Endothelial cell of umbilical vein (primary cell): ENCODE results near the gene APBB3. TPM values are rescaled to one million over a fixed set of nuclear protein-coding genes. Genes with fewer than 3 reads are reported as not detected.

Experiments used
- BruUV-seq: library from RNA; stranded (reverse); fragments of 400-500 nt; replicated peaks from 2 replicates; lab custom pipeline; 2021; lab: Mats Ljungman, UMichigan
- CTCF ChIA-PET: fragments of 300-600, 350-600 bp; sonication (Branson Sonifier 250); formaldehyde crosslinking; loops from one replicate; lab custom pipeline; 2021; ENCODE audit warnings: antibody characterized with exemption, inconsistent platforms; lab: Charles Lee
- POLR2A ChIA-PET: fragments of 300-600, 350-600 bp; sonication (Branson Sonifier 250); formaldehyde crosslinking; loops from one replicate; lab custom pipeline; 2021; ENCODE audit warnings: antibody characterized with exemption, inconsistent platforms; lab: Charles Lee
- DNase-seq: peaks from one replicate; pipeline ENCODE4 v3.0.0-alpha.2; 2011; ENCODE audit warnings: low read depth, low spot score
- FAIRE-seq: peaks from 2 replicates; lab custom pipeline; 2011; peaks lifted over from hg19 to GRCh38; lab: Jason Lieb, UNC
- H2AFZ ChIP-seq: 2 replicates; pipeline ENCODE4 v1.6.0; 2012; ENCODE audit warnings: low read depth, low read length, control low read depth, inconsistent platforms
- H3K27ac ChIP-seq: 2 replicates; pipeline ENCODE4 v1.5.1; 2011; ENCODE audit warnings: low read depth, mild to moderate bottlenecking, control low read depth, low read length, moderate library complexity; ENCODE audit not compliant: insufficient read depth
- H3K27me3 ChIP-seq, 2 experiments: 2 replicates each; pipeline versions ENCODE4 v1.6.0 to v1.6.1; 2011; ENCODE audit warnings: low read length in 2 of 2, mixed read lengths in 1 of 2; ENCODE audit not compliant: control insufficient read depth in 2 of 2, insufficient read depth in 2 of 2
- H3K36me3 ChIP-seq, 2 experiments: 2 replicates in 1 of 2; 3 replicates in 1 of 2; pipeline ENCODE4 v1.5.1; 2011; ENCODE audit warnings: low read length in 2 of 2, mild to moderate bottlenecking in 1 of 2, moderate library complexity in 1 of 2; ENCODE audit not compliant: control insufficient read depth in 2 of 2, insufficient read depth in 2 of 2; ENCODE audit errors: extremely low read depth in 1 of 2
- H3K4me1 ChIP-seq: 3 replicates; pipeline ENCODE4 v1.5.1; 2011; ENCODE audit warnings: mild to moderate bottlenecking, low read length; ENCODE audit not compliant: control insufficient read depth, insufficient read depth; ENCODE audit errors: extremely low read depth
- H3K4me2 ChIP-seq: 2 replicates; pipeline ENCODE4 v1.6.1; 2011; ENCODE audit warnings: low read length, control low read depth, mixed read lengths; ENCODE audit not compliant: insufficient read depth
- H3K4me3 ChIP-seq, 3 experiments: fragments of 200-600 bp in 1 of 3; sonication (generic), shearing (Covaris generic) in 1 of 3; replicated peaks in 1 of 3; 2 replicates each; pipeline ENCODE4 v1.5.1; 2011 to 2016; ENCODE audit warnings: control low read depth in 3 of 3, low read length in 3 of 3, mild to moderate bottlenecking in 2 of 3, inconsistent platforms in 1 of 3, low read depth in 1 of 3, moderate library complexity in 1 of 3; ENCODE audit not compliant: insufficient read depth in 1 of 3
- H3K79me2 ChIP-seq: 2 replicates; pipeline ENCODE4 v1.6.0; 2012; ENCODE audit warnings: low read length, inconsistent platforms; ENCODE audit not compliant: control insufficient read depth, insufficient read depth
- H3K9ac ChIP-seq: replicated peaks from 2 replicates; pipeline ENCODE3; 2011; ENCODE audit warnings: low read length, control low read depth; ENCODE audit not compliant: insufficient read depth; ENCODE audit errors: extremely low read depth
- H3K9me1 ChIP-seq: replicated peaks from 3 replicates; pipeline ENCODE4 v1.6.0; 2011; ENCODE audit warnings: mild to moderate bottlenecking, low read length; ENCODE audit not compliant: control insufficient read depth, insufficient read depth; ENCODE audit errors: extremely low read depth
- H3K9me3 ChIP-seq: replicated peaks from 2 replicates; pipeline ENCODE4 v1.5.1; 2012; ENCODE audit warnings: low read length, inconsistent platforms; ENCODE audit not compliant: control insufficient read depth, insufficient read depth
- H4K20me1 ChIP-seq: replicated peaks from 2 replicates; pipeline ENCODE3; 2011; ENCODE audit warnings: mild to moderate bottlenecking, low read length; ENCODE audit not compliant: control insufficient read depth, insufficient read depth; ENCODE audit errors: extremely low read depth
- CTCF ChIP-seq, 2 donors: IDR thresholded peaks; 1 replicate in 1 of 2; 2 replicates in 1 of 2; pipeline ENCODE4 v1.5.1; 2011; ENCODE audit warnings: low read length in 2 of 2, mild to moderate bottlenecking in 2 of 2, moderate library complexity in 2 of 2, control low read depth in 1 of 2, inconsistent platforms in 1 of 2, low read depth in 1 of 2; ENCODE audit not compliant: insufficient read depth in 1 of 2; ENCODE audit errors: extremely low read depth in 1 of 2
- EZH2 ChIP-seq: IDR thresholded peaks from 2 replicates; pipeline ENCODE4 v1.6.1; 2012; ENCODE audit warnings: borderline replicate concordance, low read depth, mild to moderate bottlenecking, moderate library complexity, low read length, inconsistent platforms; ENCODE audit not compliant: severe bottlenecking
- FOS ChIP-seq: IDR thresholded peaks from 2 replicates; pipeline ENCODE4 v1.6.1; 2011; ENCODE audit warnings: mild to moderate bottlenecking, low read length, moderate library complexity, borderline replicate concordance; ENCODE audit not compliant: insufficient read depth
- GATA2 ChIP-seq: IDR thresholded peaks from 2 replicates; pipeline ENCODE4 v1.7.0; 2011; ENCODE audit warnings: low read depth, mild to moderate bottlenecking, moderate library complexity, mixed read lengths, low read length; ENCODE audit not compliant: insufficient read length, insufficient read depth
- JUN ChIP-seq: IDR thresholded peaks from 2 replicates; pipeline ENCODE4 v1.6.1; 2011; ENCODE audit warnings: borderline replicate concordance, low read depth; ENCODE audit not compliant: insufficient read length, insufficient read depth
- MYC ChIP-seq: IDR thresholded peaks from one replicate; pipeline ENCODE4 v1.6.1; 2011; ENCODE audit warnings: mild to moderate bottlenecking, low read depth, low read length
- POLR2A ChIP-seq: IDR thresholded peaks from 2 replicates; pipeline ENCODE4 v1.6.1; 2012; ENCODE audit warnings: low read depth, mild to moderate bottlenecking, control low read depth, low read length
- POLR2AphosphoS5 ChIP-seq: IDR thresholded peaks from 2 replicates; pipeline ENCODE4 v1.6.1; 2012; ENCODE audit warnings: low read depth, mild to moderate bottlenecking, control low read depth, low read length, moderate library complexity; ENCODE audit not compliant: insufficient read depth
- dilution Hi-C: fragments of 300-500 bp; cut with MboI; formaldehyde crosslinking; loops from one replicate; pipeline ENCODE4 v1.15.0; 2019; ENCODE audit warnings: low sequenced_read_pairs; ENCODE audit not compliant: extremely low pct_ligation_motif_present
- intact Hi-C: fragments of 100-400 bp; cut with micrococcal nuclease; formaldehyde crosslinking; loops from one replicate; pipeline ENCODE4 v1.10.0; 2022
- polyA plus RNA-seq, 4 experiments: library from polyadenylated mRNA; depleted of rRNA in 3 of 4; stranded (reverse) in 3 of 4; unstranded in 1 of 4; fragments of >200 nt; gene quantifications; 2 replicates each; pipeline versions ENCODE4 v1.2.1 to v1.2.3, GENCODE V29; 2011 to 2012; ENCODE audit warnings: missing spikeins in 1 of 4
- total RNA-seq: library from RNA; stranded (reverse); gene quantifications from 2 replicates; pipeline ENCODE4 v1.2.3, GENCODE V29; 2021
- TF ChIP-seq, protein P1 (sequence below): IDR thresholded peaks from 2 replicates; pipeline ENCODE4 v1.6.1; 2011; ENCODE audit not compliant: insufficient read depth, insufficient read length

APBB3 gene
- total and polyA plus RNA-seq, 2 donors (not counting 3 experiments of a cell fraction or from before 2014, with no cell fraction given), result 12.1 to 22.8 TPM

- no peaks in the 10 kb centered on the region for H4K20me1 ChIP-seq
Observed at GRCh38 chr5:140555747-140556312, 8.6 kb downstream of the APBB3 start.

More at GRCh38 chr5:140555747-140556312, 8.6 kb downstream of the APBB3 start:
- Histone ChIP-seq H3K4me1 (peaks cover 15% of the 10 kb centered on the region), H3K27me3 (no peaks in the 10 kb centered on the region), H3K9ac (peak overlapping the region; percentile 21), H3K36me3 (peaks cover 3% of the 10 kb centered on the region in 2 experiments), H3K4me2 (peak overlapping the region; percentile 94), H3K79me2 (peaks cover 37% of the 10 kb centered on the region), H3K9me3 (no peaks in the 10 kb centered on the region), H3K4me3 (peak overlapping the region in 1 of 3 experiments; percentile 92), H3K9me1 (no peaks in the 10 kb centered on the region), H3K27ac (no peak overlapping the region), H2AFZ (no peak overlapping the region)
- FAIRE-seq (no peak), DNase-seq (no peak)
- BruUV-seq, result no TSS peak
- ChIA-PET CTCF (interaction anchor here (1.1 kb wide), 1 partner anchor 74 kb away, joined by 3 read pairs; no protein-coding TSS in a partner anchor), POLR2A (interaction anchor here (0.6 to 0.7 kb wide), 2 partner anchors 92 to 1532 kb away, joined by 3 read pairs; partner anchors contain the start of genes IK and NDUFA2)
- intact Hi-C loops (loop anchor here (2.0 kb wide), 1 partner anchor 83 kb away; the partner anchor contains the start of gene TMCO6), dilution Hi-C loops (no loop called here)
- TF ChIP-seq FOS, result no peak
- TF ChIP-seq GATA2, result no peak
- TF ChIP-seq, protein P1, sequence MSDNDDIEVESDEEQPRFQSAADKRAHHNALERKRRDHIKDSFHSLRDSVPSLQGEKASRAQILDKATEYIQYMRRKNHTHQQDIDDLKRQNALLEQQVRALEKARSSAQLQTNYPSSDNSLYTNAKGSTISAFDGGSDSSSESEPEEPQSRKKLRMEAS, result no peak
- no peak for TF ChIP-seq POLR2AphosphoS5
- no peak for TF ChIP-seq POLR2A
- no peak for TF ChIP-seq MYC
- TF ChIP-seq CTCF (IDR thresholded peaks at IDR 0.05; ENCODE audit: extremely low read depth in 1 of 2, insufficient read depth in 1 of 2, low read depth in 1 of 2, low read length in 2 of 2), result no peak
- TF ChIP-seq JUN, result no peak
- no peak for TF ChIP-seq EZH2
